GM10266 (cell line): Measurements from ENCODE around the gene SLC25A29.

Experiments
- DNase-seq: peaks from one replicate; pipeline ENCODE4 v3.0.0; 2012; ENCODE audit errors: extremely low spot score
- CTCF ChIP-seq: IDR thresholded peaks from 2 replicates; pipeline ENCODE4 v1.5.1; 2012; ENCODE audit warnings: mild to moderate bottlenecking, low read depth; ENCODE audit not compliant: control insufficient read depth, insufficient read depth; ENCODE audit errors: missing control alignments

Gene SLC25A29

GRCh38 chr14:100329233-100330006, 23.2 kb upstream of the SLC25A29 start:
- no peak for TF ChIP-seq CTCF
- no peak for DNase-seq

GRCh38 chr14:100328495-100329163, 22.4 kb upstream of the SLC25A29 start:
- no peak for DNase-seq
- no peak for TF ChIP-seq CTCF

GRCh38 chr14:100327128-100327527, 20.9 kb upstream of the SLC25A29 start:
- no peak for DNase-seq
- TF ChIP-seq CTCF: no peak

GRCh38 chr14:100325958-100326357, 19.7 kb upstream of the SLC25A29 start:
- TF ChIP-seq CTCF: no peak
- DNase-seq: no peak

GRCh38 chr14:100325231-100325632, 19.0 kb upstream of the SLC25A29 start:
- TF ChIP-seq CTCF: no peak
- no peak for DNase-seq

- no peak for DNase-seq
- no peak for TF ChIP-seq CTCF
Observed at GRCh38 chr14:100323942-100324307, 17.7 kb upstream of the SLC25A29 start.
